Raji (cell line): ENCODE results near the gene HSF5.

ENCODE experiments used
- POLR2A ChIP-seq: IDR thresholded peaks from 2 replicates; pipeline ENCODE4 v1.6.1; 2011; ENCODE audit warnings: low read depth, low read length, control low read depth; ENCODE audit not compliant: insufficient read depth

The HSF5 gene

GRCh38 chr17:58487589-58488427 is at the start of gene HSF5:
Gene HSF5 (minus strand): TSS chr17:58488408. CDS start chr17:58488274, 134 bp downstream.
- no peak for TF ChIP-seq POLR2A

GRCh38 chr17:58537266-58537665 is 49.1 kb upstream of the HSF5 start:
- TF ChIP-seq POLR2A, result no peak

- no peak for TF ChIP-seq POLR2A
Observed at GRCh38 chr17:58536542-58536941, 48.3 kb upstream of the HSF5 start.

- TF ChIP-seq POLR2A, result no peak
Observed at GRCh38 chr17:58535431-58535830, 47.2 kb upstream of the HSF5 start.

GRCh38 chr17:58534901-58535421 is 46.8 kb upstream of the HSF5 start:
- no peak for TF ChIP-seq POLR2A

- no peak for TF ChIP-seq POLR2A
Observed at GRCh38 chr17:58534331-58534730, 46.1 kb upstream of the HSF5 start.

- no peak for TF ChIP-seq POLR2A
Observed at GRCh38 chr17:58533616-58534188, 45.5 kb upstream of the HSF5 start.

GRCh38 chr17:58532555-58532951 is 44.3 kb upstream of the HSF5 start:
- TF ChIP-seq POLR2A, result no peak

- TF ChIP-seq POLR2A, result no peak
Observed at GRCh38 chr17:58531661-58532554, 43.7 kb upstream of the HSF5 start.

- no peak for TF ChIP-seq POLR2A
Observed at GRCh38 chr17:58531122-58531521, 42.9 kb upstream of the HSF5 start.

- TF ChIP-seq POLR2A, result no peak
Observed at GRCh38 chr17:58530655-58531054, 42.4 kb upstream of the HSF5 start.

- TF ChIP-seq POLR2A, result no peak
Observed at GRCh38 chr17:58529275-58529674, 41.1 kb upstream of the HSF5 start.

- TF ChIP-seq POLR2A, result no peak
Observed at GRCh38 chr17:58528443-58528842, 40.2 kb upstream of the HSF5 start.

- no peak for TF ChIP-seq POLR2A
Observed at GRCh38 chr17:58527949-58528348, 39.7 kb upstream of the HSF5 start.

- no peak for TF ChIP-seq POLR2A
Observed at GRCh38 chr17:58527306-58527705, 39.1 kb upstream of the HSF5 start.
